Activated T-helper 1 cell treated with Interleukin-2 at 50 U/mL for 16 hours (primary cell): Measurements from ENCODE around the gene MKKS.

Experiments used
- DNase-seq: peaks from one replicate; pipeline ENCODE4 v3.0.0-alpha.2; 2020; ENCODE audit warnings: low read depth

The MKKS gene

DNA sequence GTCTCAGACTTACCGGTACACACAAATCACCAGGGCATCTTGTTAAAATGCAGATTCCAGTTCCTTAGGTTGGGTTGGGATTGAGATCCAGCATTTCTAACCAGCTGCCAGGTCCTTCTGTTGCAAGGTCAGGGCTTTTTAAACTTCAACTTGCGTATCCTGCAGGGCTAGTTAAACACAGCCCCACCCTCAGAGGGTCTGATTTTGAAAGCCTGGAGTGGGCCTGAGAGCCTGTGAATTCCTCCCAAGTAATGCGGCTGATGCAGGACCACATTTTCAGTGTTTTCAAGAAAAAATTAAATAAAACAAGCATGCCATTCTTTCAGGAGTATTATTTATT is 65.3 kb downstream of the MKKS start:
- DNase-seq = no peak

DNA sequence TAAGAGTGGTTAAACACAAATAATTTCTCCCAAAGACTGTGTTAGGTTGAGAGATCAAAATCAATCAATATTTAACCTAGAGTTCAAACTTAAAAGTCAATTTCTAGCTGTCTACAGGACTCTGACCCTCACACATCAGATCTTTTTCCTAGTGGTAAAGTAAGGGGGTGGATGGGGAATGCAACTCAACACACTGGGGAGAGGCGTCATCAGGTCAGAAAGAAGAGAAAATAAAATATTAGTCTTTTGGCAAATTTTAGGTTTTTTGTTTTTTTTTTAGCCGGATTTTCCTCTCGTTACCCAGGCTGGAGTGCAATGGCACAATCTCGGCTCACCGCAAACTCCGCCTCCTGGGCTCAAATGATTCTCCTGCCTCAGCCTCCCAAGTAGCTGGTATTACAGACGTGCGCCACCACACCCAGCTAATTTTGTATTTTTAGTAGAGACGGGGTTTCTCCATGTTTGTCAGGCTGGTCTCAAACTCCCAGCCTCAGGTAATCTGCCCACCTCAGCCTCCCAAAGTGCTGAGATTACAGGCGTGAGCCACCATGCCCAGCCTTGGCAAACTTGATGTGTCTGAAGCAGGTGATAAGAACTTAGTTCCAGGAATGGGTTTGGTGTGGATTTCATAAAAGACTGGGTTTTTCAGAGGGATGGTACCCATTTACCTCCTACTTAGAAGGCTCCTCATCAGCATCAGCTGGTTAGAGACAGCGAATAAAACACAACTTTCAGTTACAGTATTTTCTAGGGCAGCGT is 65.9 kb downstream of the MKKS start:
- no peak for DNase-seq

DNA sequence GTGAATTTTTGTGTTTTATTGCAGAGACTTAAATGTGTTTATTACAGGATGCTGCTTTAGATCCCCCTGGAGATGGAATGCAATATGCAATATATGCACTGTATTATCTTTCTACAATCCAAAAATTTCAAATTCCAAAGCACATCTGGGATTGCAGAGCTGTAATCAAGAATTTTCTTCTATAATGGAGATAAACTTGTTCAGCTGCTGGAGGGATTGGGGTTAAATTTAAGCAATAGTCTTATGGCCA is 66.4 kb downstream of the MKKS start:
- no peak for DNase-seq

DNA sequence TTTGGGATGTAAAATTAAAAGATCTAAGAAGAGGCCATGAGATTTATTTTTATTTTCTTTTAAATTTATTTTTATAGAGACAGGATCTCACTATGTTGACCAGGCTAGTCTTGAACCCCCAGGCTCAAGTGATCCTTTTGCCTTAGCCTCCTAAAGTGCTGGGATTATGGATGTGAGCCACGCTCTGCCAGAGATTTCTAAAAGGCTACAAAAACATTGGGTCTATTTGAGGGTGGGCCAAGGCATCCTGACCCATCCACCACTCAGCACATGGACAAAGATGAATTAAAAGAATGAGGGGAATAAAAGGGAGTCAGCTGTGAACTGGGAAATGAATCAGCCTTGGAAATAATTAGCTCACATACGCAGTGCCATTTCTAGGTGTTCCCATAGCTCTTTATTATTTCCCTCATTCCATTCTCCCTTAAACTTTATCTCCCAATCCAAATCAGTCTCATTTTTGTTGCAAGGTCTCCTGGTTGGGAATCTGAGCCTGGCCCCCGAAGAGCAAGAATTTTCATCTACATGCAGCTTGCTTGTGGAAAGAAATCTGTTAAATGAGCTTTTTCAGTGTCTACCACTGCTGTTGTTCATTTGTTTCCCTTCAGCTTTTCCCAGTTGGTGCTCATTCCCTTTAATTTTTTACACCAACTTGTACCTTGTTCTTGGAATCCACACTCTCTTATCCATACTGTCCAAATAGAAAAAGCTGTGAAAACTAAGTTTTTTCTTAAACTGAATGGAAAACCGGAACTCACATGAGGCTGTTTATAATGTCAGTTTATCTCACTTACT is 66.9 kb downstream of the MKKS start:
- DNase-seq = no peak

DNA sequence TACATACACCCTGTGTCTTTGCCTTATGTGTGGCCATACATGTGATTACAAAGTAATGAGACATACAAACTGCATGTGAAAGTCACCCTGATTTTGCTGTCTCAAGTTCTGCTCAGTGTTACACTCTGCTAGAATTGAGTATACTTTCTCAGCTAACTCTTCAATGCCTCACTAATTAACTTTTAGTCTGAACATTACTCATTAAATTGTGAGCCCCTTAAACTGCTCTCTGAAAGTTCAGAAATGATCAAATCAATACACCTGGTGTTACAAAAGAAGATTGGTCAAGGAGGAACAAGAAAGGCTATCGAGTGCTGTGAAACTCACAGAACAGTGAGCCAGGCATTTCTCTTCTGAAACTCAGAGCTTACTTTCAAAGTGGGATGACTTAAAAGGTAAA is 71.3 kb downstream of the MKKS start:
- no peak for DNase-seq

DNA sequence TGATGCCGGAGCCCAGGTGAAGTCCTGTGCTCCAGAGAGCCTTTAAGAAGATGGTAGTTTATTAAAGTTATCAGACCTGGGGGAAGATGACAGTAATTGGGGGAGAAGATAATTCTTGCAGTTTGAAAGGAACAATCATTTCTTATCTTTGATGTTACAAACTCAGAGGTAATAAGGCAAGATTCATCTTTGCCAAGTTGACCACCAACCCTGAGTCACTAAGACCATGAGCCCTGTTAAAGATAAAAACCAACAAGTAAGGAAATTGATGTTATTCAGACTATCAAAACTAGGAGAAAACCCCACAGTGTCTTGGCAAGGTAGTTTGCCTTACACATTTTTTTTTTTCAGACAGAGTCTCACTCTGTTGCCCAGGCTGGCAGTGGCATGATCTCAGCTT is 73.1 kb downstream of the MKKS start:
- no peak for DNase-seq

DNA sequence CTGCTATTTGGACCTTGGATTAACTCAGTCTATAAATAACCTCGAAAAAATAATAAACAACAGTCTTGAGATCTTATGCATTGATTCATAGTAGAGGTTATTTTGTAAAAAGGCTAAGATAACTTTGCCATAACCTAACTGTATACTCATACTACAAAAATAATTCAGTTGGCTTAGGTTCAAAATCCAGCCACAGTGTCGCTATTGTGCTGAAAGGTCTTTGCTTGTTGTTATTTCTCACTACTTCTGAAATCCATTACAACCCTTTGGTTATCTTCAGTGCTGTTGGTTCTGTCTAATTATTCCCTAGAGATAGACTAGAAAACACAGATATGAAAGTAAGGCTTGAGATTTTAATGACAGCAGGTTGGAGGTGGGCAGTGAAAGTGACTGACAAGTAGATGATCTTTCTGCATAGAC is 74.4 kb downstream of the MKKS start:
- no peak for DNase-seq

DNA sequence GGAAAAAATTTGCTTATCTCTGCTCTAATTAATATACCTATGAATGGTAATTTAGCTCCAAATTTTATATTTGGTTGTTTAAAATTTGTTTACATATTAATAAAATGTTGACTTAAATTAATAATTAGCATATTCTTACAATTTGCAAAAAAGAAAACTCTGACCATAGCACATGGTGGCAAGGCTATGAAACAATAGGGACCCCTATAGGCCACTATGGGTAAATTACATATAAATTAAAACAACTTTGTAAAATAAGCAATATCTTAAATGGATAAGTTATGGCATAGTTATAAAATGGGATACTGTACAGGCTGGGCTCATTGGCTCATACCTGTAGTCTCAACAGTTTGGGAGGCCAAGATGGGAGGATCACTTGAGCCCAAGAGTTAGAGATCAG is 76.0 kb downstream of the MKKS start:
- no peak for DNase-seq

DNA sequence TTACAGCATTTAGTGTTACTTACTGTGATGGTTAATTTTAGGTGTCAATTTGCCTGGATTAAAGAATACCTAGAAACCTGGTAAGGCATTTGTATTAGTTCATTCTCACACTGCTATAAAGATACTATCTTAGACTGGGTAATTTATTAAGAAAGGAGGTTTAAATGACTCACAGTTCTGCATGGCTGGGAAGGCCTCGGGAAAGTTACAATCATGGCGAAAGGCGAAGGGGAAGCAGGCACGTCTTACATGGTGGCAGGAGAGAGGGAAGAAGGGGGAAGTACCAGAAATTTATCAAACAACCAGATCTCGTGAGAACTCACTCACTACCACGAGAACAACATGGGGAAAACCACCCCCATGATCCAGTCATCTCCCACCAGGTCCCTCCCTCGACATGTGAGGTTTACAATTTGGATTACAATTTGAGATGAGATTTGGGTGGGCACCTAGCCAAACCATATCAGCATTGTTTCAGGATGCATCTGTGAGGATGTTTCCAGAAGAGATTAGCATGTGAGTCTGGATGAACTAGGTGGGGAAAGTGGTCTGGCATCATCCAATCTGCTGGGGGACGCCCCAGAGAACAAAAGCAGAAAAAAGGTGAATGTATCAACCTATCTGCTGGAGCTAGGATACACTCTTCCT is 76.8 kb downstream of the MKKS start:
- DNase-seq = no peak

DNA sequence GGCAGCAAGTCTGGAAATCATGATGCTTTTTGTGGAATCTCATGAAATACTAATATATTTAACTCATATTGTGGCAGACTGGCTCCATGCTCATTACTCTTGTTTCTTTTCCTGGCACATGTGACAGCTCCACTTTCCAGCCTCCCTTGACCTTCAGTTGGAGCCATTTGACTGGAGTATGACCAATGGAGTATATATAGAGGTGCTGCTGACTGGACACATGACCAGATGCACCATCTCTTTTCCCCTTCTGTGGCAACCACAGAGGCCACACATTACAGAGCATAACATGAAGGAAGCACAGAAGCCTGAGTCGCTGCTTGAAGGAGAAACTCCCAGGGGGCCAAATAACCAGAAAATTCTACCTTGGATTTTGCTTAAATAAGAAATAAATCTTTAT is 77.4 kb downstream of the MKKS start:
- DNase-seq = no peak

DNA sequence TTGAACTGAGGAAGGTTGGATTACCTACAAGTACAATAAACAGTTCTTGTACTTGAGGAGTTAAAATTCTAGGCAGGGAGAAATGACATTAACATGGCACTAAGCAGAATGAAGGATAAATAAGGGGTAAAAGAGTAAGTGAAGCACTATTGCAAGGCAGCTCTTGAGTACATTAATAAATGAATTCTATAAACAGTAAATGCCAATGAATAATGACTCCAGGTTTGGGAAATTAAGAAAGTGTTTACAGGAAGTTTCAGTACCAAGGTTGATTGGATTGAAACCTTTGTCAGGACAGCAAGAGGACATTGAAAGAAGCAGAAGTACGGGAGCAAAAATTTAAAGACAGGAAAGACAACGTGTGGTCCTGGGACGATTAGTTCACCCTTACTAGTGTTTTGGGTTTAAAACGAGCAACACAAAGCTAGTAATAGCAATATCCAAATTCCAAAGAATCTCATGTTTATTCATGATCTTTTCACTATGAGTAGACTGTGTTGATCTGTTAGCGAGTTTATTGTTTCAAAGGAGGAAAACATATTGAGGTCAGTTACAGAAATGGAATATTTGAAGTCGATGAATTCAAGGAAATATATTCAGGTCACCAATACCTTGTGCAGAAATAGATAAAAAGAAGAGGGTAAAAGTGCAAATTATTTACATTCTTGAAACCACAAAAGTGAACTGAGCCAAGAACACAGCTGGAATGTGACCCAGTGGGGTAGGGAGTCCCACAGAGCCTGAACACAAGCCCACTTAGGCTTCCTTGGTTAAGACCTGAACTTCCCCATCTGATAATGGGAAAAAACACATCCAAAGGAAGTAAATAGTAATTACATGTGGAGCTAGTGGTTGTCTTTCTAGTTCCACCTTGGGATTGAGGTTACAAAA is 80.8 kb downstream of the MKKS start:
- no peak for DNase-seq
